Activated T-cell treated with anti-CD3 and anti-CD28 coated beads, Interleukin-2, amount 50 U/mL, for 1 hour (primary cell): ENCODE measurements around the gene TMEM30A.

Source experiments
- DNase-seq: peaks from one replicate; pipeline ENCODE4 v3.0.0-alpha.2; 2020

Gene TMEM30A

DNA sequence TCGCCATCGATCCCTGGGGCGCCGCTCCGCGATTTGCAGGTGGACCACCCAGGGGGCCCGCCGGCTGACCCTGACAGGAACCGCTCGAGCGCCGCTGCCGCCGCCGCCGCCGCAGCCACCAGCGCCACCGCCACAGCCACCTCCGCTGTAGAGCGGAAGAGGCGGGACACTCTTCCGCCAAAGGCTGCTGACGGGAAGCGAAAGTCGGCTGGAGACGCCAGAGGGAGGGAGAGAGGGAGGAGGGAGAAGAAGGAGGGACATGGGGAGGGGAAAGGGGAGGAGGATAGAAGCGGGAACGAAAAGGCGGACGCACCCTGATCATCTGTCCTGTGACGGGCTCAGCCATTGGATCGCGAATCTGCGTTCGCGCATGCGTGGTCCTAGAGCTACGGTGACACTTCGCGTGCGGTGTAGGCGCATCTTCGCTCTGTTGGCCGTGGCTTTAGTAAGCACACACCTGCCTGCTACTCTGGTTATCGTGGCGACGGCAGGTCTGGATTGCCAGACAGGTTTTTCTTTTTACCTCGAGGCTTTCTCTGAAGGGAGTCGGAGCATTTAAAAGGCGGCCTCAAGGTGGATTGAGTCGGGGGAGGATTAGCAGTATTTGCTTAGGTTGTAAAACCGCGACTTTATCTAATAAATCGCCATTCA lies at the start of gene TMEM30A:
Gene TMEM30A, minus strand, starts transcription at position 161 of the 651 bp plus-strand sequence. Its CDS starts 154 bp downstream, at position 7.
- DNase-seq, result peak; percentile 91

DNA sequence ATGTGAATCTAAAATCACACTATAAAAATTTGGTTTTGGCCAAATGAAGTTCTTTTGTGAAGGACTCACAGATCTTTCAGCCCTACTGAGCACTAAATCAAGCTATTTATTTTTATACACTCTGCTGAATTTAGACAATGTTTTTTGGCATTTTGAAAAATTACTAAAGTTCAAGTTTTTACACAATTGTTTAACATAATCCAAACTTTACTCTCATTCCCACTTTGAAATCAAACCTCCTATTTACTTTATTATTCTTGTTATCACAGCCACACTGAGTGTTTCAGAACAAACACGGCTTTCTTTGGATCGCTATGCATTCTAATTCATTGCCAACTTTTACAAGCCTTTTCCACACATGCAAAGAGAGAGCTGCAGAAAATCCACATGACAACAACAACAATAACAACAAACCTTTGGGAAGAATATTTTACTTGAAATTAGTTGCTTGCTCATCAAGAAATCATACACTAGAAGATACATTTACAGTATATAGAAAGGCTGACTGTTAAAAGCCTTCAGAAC lies 49.1 kb upstream of the TMEM30A start:
- no peak for DNase-seq

DNA sequence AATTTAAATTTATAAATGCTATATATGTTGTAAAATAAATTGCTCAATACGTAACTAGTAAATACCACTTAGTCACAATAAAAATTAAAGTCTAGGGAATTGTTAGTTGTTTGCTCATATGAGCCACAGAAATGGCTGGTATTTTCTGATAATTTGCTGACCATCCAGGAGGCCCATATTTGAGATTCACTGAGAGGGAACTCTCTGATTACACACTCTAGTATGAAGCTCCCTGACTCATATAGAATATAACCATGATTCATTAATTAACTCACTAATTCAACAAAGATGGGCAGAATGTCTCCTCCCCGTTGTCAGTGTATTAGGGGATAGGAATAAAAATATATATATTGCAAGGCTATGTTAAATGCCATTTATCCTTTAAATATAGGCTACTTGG lies 46.6 kb upstream of the TMEM30A start:
- no peak for DNase-seq

DNA sequence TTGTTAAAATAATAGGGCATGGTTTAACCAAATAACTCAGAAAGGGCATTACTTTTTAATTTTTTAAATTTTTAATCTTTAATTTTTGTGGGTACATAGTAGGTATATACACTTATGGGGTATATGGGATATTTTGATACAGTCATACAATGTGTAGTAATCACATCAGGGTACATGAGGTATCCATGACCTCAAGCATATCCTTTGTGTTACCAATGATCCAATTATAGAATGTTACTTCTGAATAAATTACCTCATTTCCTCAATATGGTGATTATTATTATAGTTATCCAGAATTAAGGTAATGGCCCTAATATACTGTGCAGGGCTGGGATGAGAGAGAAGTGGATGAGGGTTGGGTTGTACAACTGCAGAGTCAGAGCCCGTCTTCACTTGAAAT lies 45.1 kb upstream of the TMEM30A start:
- DNase-seq, result no peak

DNA sequence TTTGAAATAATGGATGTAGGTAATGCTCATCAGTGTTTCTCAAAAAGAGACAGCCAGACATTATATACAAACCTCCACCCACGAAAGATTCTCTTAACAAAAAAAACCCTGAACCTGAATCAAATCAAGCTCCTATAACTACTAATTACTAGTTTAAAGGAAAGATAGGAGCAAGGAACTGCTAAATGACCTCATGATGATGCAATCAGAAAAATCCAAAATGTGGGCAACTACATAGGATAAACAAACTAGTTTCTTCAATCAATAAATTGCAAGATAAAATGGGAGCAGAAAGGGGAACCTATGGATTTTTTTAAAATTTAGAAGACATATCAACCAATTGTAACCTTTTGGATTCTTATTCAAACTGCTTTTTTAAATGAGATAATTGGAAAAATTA lies 43.2 kb upstream of the TMEM30A start:
- no peak for DNase-seq

DNA sequence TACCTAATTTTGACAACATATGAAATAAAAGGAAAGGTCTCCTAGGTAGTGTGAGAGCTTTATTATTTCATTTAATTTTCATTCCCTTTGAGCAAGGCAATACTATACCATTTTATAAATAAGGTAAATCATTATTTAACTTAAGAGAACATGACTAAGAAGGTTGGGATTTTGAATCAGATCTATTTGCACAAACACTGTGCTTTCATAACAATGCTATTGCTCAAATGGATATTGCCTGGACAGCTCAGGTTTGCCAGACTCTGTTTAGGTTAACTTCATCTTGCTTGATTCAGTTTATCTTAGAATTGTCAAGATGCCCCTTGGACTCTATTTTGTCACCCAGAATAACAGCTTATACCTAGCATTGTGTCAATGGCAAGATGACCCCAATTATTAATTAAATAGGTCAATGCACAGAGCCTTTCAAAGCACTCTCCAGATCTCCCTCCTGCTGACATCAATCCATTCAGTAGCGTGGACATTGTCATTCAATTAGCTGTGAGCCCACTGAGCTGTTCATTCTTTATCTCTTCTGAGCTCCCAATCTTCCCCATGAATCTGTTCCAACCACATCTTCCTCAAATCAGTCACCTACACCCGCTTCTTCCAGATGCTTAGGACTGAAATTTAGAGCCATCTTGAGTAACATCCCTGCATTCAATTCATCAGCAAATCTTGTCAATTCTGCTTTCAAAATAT lies 42.1 kb upstream of the TMEM30A start:
- DNase-seq, result no peak

DNA sequence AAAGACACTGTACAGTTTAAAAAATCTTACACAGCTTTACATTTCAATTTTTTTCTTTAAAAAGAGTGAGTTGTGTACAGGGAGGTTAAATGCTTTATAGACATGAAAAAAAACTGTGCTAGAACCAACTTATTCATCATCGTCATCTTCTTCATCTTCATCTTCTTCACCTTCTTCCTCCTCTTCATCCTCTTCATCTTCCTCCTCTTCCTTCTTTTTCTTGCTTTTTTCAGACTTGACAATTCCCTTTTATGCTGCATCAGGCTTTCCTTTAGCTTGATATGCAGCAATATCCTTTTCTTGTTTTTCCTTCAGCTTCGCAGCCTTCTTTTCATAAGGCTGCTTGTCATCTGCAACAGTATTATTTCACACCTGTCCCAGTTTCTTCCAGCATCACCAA lies 34.3 kb upstream of the TMEM30A start:
- DNase-seq, result no peak

DNA sequence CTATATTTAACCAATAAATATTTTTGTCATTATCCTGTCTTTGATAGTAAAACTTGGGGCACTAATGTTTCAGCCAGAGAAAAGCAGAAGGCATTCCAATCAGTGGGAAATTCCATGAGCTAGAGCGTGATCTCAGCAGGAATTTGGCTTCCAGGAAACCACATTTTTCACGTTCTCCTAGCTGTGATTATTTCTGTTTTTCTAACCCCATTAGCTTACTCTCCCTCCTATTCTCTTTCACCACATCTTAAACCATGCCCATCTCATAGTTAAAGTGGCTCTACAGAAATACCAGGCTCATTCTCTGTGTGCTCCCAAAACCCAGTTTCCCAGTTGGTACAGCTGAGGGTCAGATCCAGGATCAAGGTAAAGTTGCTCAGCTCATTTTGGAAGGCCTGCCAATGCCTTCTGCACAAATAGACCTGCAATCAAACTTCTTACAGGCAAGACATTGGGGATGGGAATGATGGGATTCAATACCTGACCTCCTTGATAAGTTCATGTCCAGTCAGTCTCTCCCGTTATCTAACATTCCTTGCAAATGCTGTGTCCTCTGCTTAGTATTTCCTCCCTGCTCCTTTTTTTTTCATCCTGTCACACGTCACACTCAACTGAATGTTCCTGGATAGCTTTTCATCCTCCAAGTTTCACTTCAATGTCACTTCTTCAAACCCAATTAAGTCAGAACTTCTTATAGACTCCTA lies 33.1 kb upstream of the TMEM30A start:
- no peak for DNase-seq

DNA sequence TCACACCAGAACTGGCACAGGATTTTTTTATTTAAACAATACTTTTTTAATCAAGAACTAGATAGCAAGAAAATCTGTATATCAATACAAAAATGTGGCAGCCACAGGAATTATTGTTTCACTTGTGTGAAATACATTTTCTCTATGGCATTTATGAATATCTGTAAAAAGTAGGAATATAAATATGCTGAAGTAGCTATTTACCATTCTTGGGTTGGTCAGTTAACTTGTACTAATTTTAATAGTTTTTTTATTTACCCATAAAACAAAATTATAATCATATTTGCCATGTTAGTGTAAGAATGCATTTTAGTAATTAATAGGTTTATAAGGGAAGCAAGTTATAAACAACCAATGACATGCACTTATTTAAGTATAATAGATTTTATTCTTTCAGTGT lies 31.4 kb upstream of the TMEM30A start:
- DNase-seq, result no peak

DNA sequence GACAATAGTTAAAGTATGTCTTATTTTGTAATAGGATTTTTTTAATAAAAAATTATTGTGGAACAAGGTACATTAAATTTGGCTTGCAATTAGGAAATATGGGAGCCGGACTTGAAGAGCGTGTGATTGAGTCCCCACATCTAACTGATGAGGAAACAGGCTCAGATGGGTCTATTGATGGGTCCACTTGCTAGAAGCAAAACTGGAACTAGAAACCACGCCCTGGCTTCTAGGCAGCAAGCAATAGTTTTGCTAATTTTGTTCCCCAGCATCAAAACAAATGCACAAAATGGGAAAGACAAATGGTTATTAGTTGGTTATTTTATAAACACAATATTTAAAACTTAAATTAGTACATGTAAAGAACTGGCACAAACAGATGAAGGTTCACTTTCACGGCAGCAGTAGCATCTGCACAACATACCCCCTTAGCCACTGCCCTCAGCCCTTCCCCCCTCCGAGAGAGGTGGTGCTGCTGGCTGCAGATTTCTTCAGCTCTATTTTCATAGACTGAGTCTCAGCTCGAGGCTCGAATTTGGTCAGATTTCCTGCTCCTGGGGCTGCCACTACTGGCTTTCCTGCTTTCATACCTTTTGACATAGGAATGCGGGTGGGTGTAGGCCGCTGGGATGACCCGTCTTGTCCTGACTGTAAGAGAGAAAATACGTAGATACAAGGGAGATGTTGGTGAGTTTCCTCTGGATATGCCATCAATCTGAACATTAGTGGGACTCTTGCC lies 23.8 kb upstream of the TMEM30A start:
- DNase-seq, result no peak

DNA sequence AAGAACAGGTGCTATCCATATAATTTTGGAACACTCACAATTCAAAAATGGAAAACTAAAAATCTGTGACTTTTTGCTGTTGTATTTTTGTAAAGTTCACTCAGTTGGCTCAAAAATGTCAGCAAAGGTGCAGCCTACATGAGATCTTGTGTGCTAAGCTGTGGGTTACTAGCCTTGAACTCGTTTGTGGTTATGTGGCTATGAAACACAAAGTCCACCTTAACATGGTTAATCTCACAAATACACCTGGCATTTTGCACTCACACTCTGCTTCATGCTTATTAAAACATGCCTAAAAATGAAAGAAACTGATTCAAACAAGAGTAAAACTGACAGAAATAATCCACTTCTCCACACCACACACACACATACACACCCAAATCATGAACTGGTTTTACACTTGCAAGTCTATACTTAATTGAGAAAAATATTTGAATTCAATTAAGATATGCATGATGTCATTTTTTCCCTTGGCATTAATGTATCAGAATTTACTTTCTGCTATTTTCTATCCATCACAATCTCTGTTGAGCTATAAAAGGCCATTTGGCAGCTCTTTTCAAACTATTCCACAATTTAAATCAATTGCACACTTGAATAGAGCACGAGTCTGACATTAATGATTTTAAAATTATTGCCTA lies 22.9 kb upstream of the TMEM30A start:
- no peak for DNase-seq

DNA sequence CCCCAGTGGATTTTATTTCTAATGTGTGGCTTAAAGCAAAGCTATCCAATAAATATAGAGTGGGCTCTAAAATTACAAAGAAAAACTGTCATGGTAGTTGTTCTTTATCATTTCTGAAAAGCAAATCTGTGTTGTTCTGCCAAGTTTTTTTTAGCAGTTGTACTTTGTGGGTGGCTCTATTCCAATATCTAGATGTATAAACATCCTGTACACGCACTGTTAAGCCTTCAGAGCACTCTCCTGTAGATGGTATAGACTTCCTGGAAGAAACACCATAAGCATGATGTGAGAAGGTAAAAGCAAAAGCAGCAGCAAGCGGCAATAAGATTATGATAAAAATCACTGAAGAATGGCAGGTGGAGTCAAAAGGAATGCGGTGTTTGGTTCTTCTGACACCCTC lies 21.5 kb upstream of the TMEM30A start:
- DNase-seq, result no peak

DNA sequence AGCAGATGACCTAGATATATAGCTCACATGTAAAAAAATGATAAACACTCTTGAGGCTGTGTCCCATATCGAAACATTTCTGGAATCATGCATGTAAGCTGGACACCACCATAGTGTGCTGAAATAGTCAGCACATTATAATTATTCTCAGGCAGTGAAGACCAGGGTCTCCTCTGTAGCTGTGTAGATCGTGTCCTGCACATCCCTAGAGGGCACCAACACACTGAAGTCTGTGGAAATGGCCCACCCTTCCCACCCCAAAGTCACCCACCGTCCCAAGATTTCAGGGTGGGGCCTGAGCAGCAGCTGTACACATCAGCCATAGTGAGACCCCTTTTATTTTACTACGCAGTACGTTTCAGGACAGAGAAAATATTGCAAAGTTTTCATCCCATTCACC lies 21.0 kb upstream of the TMEM30A start:
- no peak for DNase-seq

DNA sequence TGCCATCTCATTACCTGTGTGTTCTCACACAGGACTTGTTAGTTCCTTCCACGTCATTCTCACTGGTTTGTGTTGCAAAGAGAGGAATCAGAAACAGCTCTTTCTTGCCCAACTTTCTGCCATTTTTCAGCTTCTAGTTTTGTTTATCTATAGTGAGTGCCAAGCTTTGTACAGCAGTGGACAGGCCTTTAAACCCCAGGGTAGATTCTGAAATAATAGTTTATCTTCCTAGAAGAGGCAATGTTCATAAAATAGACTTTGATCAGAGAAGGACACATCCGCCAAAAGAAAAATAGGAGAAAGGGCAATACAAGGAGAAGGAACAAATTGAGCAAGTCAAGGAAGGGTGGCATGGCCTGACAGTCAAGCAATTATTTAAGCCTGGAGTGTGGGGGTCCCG lies 17.7 kb upstream of the TMEM30A start:
- no peak for DNase-seq

DNA sequence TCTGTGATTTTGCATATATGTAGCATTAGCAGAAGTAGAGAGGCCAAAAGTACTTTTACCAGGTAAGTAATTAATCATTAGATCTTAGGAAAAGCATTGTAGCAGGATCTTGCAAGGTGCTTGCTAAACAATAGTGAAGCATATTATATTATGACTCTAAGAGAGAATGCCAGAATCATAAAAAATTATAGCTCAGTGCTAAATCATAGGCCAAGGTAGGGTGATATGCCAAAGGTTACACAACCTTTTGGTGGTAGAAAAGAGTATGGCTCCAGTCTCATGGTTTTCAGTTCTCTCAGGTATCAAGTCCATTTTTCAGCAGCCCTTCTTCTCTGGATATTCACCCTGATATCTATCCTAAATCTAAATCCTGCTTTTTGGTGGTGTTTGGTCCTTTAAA lies 16.9 kb upstream of the TMEM30A start:
- DNase-seq, result no peak

DNA sequence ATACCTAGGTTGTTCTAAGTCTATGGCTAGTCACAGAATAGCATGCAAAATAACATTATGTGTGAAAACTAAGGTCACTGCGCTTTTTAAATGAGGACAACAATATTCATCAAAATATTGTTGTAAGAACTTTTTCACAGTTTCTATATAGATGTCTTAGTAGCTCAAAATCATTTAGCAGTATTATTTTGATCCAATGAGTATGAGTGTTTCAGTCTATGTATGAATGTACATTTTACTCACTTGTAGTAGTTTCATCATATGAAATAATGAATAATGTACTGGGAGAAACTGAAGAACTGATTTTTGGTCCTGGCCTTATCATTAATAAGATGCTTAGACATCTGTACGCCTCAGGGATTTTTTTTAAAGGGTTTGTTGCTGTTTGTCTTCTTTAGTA lies 16.5 kb upstream of the TMEM30A start:
- no peak for DNase-seq

DNA sequence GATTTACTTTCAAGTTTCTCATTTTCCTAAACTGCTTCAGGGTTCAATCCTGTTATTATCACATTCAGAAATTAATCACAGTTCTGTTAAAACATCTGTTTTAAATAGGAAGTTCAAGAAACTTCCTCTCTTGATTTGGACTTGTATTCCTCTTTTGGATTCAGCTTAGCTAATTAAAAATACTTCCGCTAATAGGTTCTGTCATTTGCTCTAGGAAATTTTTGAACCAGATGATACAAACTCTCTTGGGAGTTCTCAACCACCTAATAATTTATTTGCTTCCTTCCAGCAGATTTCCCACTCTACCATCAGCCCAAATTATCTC lies 15.9 kb upstream of the TMEM30A start:
- DNase-seq, result no peak

DNA sequence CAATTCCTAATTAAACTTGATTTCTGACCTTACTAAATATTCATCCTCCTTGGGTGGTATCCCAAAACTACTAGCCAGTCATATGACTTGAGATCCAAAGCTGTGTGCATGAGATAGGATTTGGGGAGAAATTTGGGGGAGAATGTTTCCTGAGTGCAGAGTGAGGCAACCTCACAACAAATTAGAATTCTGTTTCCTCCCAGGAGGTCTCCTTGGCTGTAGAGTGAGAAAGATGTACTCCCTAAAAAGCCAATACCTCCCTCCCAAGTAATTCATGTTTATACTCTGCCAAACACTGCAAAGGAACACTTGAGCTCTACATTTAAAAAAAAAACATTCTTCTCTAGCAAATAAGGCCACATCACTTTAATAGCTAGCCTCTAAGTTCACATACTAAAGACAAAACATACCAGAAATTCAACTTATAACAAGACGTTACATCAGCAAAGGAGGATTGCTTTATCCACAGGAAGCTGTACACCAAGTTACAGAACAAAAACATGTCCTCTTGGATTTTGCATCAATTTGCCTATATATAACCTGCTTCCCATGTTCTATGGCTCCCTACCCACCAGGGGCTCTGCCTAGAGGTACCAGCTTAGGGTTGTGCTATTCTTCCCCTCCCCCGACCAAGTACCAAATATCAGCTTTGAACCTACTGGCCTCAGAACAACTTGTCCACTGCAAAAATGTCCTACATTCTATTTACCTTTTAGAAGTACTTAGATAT lies 15.4 kb upstream of the TMEM30A start:
- DNase-seq, result no peak

DNA sequence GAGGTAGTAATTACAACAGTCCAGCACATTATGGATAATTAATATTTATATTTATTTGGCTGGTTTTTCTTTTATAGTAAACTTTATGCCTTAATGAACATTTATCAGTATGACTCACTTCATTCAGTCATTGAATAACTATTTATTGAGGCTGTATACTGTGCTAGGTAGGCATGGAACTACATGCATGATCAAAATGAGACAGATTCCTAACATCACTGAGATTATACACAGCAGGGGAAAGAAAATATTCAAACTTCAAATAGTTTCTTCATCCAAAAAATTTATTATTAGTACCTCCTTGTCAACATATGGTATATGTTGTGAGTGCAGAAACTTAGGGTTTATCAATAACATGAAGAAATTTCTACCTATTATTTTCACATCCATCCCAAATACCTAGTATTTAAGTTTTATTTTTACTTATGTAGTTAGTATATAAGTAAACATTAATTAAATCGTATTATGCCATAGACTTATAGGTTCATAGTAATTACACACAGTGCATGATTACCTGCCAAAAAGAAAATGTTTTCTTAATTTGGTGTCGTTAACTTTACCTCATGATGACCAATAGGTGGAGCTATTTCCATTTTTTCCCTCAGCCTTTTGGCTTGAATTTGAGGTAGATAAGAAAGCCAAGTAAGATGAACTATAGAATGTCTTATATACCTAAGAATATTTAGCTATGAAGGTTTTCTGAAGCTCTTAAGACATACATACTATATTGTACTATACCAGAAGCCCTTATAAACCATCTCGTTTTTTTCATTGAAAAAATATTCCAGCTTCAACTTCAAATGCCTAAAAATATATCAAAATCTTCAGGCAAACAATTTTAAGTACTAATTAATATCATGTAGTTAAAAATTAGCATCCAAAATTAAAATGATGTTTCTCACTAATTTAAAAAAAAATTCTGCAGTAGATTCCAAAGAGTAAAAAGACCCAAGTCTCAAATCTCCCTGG lies 12.5 kb upstream of the TMEM30A start:
- no peak for DNase-seq

DNA sequence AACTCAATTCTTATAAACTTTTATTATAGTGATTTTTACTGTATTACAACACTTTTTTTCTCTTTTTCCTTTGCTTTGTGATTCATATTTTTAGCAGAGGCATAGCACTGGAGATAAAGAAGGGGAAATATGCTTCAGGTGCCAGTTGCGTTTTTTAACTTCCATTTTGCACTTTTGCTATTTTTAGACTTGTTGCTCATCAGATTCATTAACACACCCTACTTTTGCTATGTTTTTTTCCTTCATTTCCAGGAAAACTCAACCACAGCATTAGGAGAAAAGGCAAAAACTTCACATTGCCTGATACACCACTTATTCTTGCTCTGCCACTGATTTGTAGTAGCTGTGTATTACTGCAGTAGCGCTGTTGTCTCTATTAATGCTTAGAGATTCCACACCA lies 8.0 kb upstream of the TMEM30A start:
- DNase-seq, result no peak

DNA sequence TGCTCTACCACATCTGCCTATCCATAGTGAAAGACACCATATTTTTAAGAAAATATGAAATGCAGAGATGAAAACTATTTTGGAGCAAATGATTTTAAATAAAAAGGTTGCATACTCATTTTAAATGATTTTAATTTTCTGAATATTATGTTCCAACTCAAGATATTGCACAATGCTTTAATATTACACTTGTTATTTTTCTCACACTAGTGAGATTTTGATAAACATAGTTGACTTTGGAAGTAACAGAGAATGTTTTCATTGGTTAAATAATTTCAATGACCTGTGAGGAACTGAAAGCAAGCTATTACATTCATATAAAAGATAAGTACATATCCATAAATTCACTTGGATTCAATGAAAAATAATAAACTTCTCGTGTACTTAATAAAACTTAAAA lies 7.2 kb upstream of the TMEM30A start:
- no peak for DNase-seq
